DND-41 (cell line): ENCODE data around the gene JARID2.

Experiments used
- CTCF ChIP-seq: IDR thresholded peaks from 2 replicates; pipeline ENCODE4 v1.5.1; 2012; ENCODE audit warnings: borderline replicate concordance, low read length, moderate library complexity, mild to moderate bottlenecking; ENCODE audit not compliant: poor library complexity, severe bottlenecking; ENCODE audit errors: extremely low read depth
- EZH2 ChIP-seq: IDR thresholded peaks from 3 replicates; pipeline ENCODE4 v1.6.1; 2012; ENCODE audit warnings: borderline replicate concordance, low read depth, mild to moderate bottlenecking, moderate library complexity, low read length, inconsistent platforms; ENCODE audit not compliant: severe bottlenecking

GRCh38 chr6:15426395-15426794, 180.5 kb downstream of the JARID2 start:
- no peak for TF ChIP-seq EZH2
- TF ChIP-seq CTCF: no peak
